GM04504 (cell line): Measurements from ENCODE around the gene LRRN2.
"Not testable (repeated sequence)": the region's sequence is repeated elsewhere in the genome, so short reads cannot be mapped to it uniquely, and the experiment has no call there.

Source experiments
- DNase-seq: peaks from one replicate; pipeline ENCODE4 v3.0.0-alpha.2; 2012; ENCODE audit warnings: low read depth

Gene LRRN2

GRCh38 chr1:204685236-204686006 lies at the start of gene LRRN2:
Gene LRRN2 (minus strand): TSS chr1:204685738. CDS start chr1:204619992, 65,746 bp downstream.
- no peak for DNase-seq

GRCh38 chr1:204735042-204735441 lies 49.5 kb upstream of the LRRN2 start:
- DNase-seq: no peak

- DNase-seq: no peak
Measured at GRCh38 chr1:204733869-204734596, 48.5 kb upstream of the LRRN2 start.

- no peak for DNase-seq
Measured at GRCh38 chr1:204733289-204733688, 47.8 kb upstream of the LRRN2 start.

GRCh38 chr1:204731985-204732575 lies 46.5 kb upstream of the LRRN2 start:
- DNase-seq: no peak

GRCh38 chr1:204731509-204731908 lies 46.0 kb upstream of the LRRN2 start:
- no peak for DNase-seq

- DNase-seq: no peak
Measured at GRCh38 chr1:204730826-204731459, 45.4 kb upstream of the LRRN2 start.

GRCh38 chr1:204729516-204729915 lies 44.0 kb upstream of the LRRN2 start:
- DNase-seq: no peak

- DNase-seq: no peak
Measured at GRCh38 chr1:204728456-204728855, 42.9 kb upstream of the LRRN2 start.

GRCh38 chr1:204728045-204728444 lies 42.5 kb upstream of the LRRN2 start:
- no peak for DNase-seq

- not testable (repeated sequence) for DNase-seq
Measured at GRCh38 chr1:204727438-204727837, 41.9 kb upstream of the LRRN2 start.

- DNase-seq: peak; percentile 0
Measured at GRCh38 chr1:204726478-204726877, 40.9 kb upstream of the LRRN2 start.

GRCh38 chr1:204725821-204726448 lies 40.4 kb upstream of the LRRN2 start:
- DNase-seq: no peak

GRCh38 chr1:204723131-204723787 lies 37.7 kb upstream of the LRRN2 start:
- no peak for DNase-seq

GRCh38 chr1:204721373-204722055 lies 36.0 kb upstream of the LRRN2 start:
- no peak for DNase-seq

GRCh38 chr1:204716660-204717059 lies 31.1 kb upstream of the LRRN2 start:
- DNase-seq: no peak

- no peak for DNase-seq
Measured at GRCh38 chr1:204714861-204715511, 29.4 kb upstream of the LRRN2 start.

- no peak for DNase-seq
Measured at GRCh38 chr1:204714194-204714860, 28.8 kb upstream of the LRRN2 start.

- no peak for DNase-seq
Measured at GRCh38 chr1:204713541-204713940, 28.0 kb upstream of the LRRN2 start.
